ENCODE results near the gene RFLNA.

DNA sequence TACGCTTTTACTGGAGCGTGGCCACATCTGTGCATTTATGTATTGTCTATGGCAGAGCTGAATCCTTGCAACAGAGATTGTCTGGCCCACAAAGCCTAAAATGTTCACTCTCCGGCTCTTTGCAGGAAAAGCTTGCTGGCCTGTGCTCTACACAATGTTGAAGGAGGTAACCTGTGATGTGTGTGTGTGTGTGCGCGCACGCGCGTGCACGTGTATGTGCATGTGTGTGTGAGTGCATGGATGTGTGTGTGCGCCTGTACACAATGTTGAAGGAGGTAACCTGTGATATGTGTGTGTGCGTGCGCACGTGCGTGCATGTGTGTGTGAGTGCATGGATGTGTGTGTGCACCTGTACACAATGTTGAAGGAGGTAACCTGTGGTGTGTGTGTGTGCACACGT, 62.7 kb downstream of the RFLNA start:
- TF ChIP-seq EZH2 (IDR thresholded peaks at IDR 0.05; ENCODE audit: low read depth, unreplicated experiment) (no peak), EZH2phosphoT487 (IDR thresholded peaks at IDR 0.05; ENCODE audit: unreplicated experiment) (no peak)
- TF ChIP-seq, protein P1, sequence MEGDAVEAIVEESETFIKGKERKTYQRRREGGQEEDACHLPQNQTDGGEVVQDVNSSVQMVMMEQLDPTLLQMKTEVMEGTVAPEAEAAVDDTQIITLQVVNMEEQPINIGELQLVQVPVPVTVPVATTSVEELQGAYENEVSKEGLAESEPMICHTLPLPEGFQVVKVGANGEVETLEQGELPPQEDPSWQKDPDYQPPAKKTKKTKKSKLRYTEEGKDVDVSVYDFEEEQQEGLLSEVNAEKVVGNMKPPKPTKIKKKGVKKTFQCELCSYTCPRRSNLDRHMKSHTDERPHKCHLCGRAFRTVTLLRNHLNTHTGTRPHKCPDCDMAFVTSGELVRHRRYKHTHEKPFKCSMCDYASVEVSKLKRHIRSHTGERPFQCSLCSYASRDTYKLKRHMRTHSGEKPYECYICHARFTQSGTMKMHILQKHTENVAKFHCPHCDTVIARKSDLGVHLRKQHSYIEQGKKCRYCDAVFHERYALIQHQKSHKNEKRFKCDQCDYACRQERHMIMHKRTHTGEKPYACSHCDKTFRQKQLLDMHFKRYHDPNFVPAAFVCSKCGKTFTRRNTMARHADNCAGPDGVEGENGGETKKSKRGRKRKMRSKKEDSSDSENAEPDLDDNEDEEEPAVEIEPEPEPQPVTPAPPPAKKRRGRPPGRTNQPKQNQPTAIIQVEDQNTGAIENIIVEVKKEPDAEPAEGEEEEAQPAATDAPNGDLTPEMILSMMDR (conservative IDR thresholded peaks at IDR 0.05; ENCODE audit: low read depth in 2 of 2) = no peak

Data from GM23338 (cell line).